Sigmoid colon (tissue), 7 donors: ENCODE results near the gene TMEM215. TPM values are rescaled to one million over a fixed set of nuclear protein-coding genes. Genes with fewer than 3 reads are reported as not detected.

Experiments used
- DNase-seq: peaks from one replicate; pipeline ENCODE4 v3.0.0-alpha.2; 2019
- H3K27ac ChIP-seq, 4 donors: fragments of 200-600 bp; sonication (generic); one replicate each; pipeline ENCODE4 v1.5.1; 2016 to 2019; ENCODE audit warnings: mild to moderate bottlenecking in 1 of 4
- H3K27me3 ChIP-seq, 3 donors: fragments of 200-600 bp; sonication (generic); one replicate each; pipeline ENCODE4 v1.5.1; 2019; ENCODE audit warnings: mild to moderate bottlenecking in 1 of 3
- H3K36me3 ChIP-seq, 4 donors: fragments of 200-600 bp; sonication (generic); one replicate each; pipeline ENCODE4 v1.5.1; 2016 to 2019
- H3K4me1 ChIP-seq, 4 donors: fragments of 200-600 bp; sonication (generic); one replicate each; pipeline ENCODE4 v1.5.1; 2017 to 2019
- H3K4me3 ChIP-seq, 4 donors: fragments of 200-600 bp; sonication (generic); one replicate each; pipeline ENCODE4 v1.5.1; 2017 to 2019; ENCODE audit warnings: mild to moderate bottlenecking in 2 of 4, moderate library complexity in 1 of 4
- H3K9me3 ChIP-seq, 4 donors: fragments of 200-600 bp in 3 of 4; sonication (generic) in 3 of 4; one replicate each; pipeline versions ENCODE4 v1.5.1 to v1.6.1; 2013 to 2019
- EP300 ChIP-seq, 4 donors: sonication (generic); formaldehyde crosslinking; IDR thresholded peaks; one replicate each; pipeline ENCODE4 v1.6.1; 2017; ENCODE audit warnings: antibody characterized with exemption in 4 of 4
- POLR2A ChIP-seq, 2 donors: fragments of 450-650 bp; IDR thresholded peaks; one replicate each; pipeline ENCODE4 v1.6.1; 2016; ENCODE audit warnings: antibody characterized with exemption in 2 of 2, mild to moderate bottlenecking in 2 of 2, moderate library complexity in 2 of 2
- POLR2AphosphoS5 ChIP-seq, 4 donors: sonication (generic); formaldehyde crosslinking; IDR thresholded peaks; one replicate each; pipeline ENCODE4 v1.6.1; 2017; ENCODE audit warnings: antibody characterized with exemption in 4 of 4
- WGBS, 2 donors: extraction: QIAGEN DNeasy Blood & Tissue Kit; methylation state at CpG; one replicate each; pipeline ENCODE4 v1.1.7; 2013; 5-methylcytosine and 5-hydroxymethylcytosine counted together
- intact Hi-C: fragments of 100-400 bp; cut with DNase I; formaldehyde crosslinking; loops from one replicate; pipeline ENCODE4 v1.15.1; 2023
- polyA plus RNA-seq, 3 donors: library from polyadenylated mRNA; stranded (reverse); fragments of 200-250 nt; gene quantifications; one replicate each; pipeline ENCODE4 v1.2.3, GENCODE V29; 2013
- total RNA-seq, 4 donors: library from RNA; depleted of rRNA; stranded (reverse); fragments of >200 nt; gene quantifications; one replicate each; pipeline ENCODE4 v1.1.0, GENCODE V29; 2016
- TF ChIP-seq, protein P1 (sequence below), 4 experiments: fragments of 450-650 bp in 3 of 4; fragments of 200-600 bp in 1 of 4; IDR thresholded peaks; one replicate each; pipeline ENCODE4 v1.5.1; 2016 to 2019; ENCODE audit warnings: antibody characterized with exemption in 4 of 4, mild to moderate bottlenecking in 3 of 4, moderate library complexity in 2 of 4
- donor health status: healthy with polysubstance abuse.
- donor health status: Bipolar disorder and iron deficiency.
- donor health status: healthy.

The TMEM215 gene
- total and polyA plus RNA-seq, 7 donors = not detected

DNA sequence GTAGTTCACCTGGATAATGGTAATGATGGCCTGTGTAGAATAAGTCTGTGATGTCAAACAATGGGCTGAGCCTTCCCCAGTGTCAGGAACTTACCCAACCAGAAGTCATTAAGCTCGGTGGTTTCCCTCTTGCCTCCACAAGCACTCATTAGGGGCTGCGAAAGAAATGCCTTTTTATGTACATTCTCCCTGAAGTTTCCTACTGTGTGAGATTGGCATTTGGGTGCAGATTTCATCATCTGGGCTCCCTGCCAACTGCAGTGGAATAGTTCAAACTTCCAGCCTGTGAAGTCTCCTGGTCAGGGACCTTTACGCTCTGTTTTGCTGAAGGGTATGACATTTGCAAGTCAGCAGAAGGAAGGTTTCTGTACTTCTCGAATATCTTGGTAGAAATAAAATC lies 41.6 kb upstream of the TMEM215 start:
- H3K4me1 ChIP-seq = no peaks in the 10 kb centered on the region
- no peak overlapping the region for H3K4me3 ChIP-seq
- H3K9me3 ChIP-seq = no peaks in the 10 kb centered on the region
- no peaks in the 10 kb centered on the region for H3K27me3 ChIP-seq
- H3K27ac ChIP-seq = no peak overlapping the region
- intact Hi-C loops = no loop called here
- no peak for TF ChIP-seq POLR2AphosphoS5 (IDR thresholded peaks at IDR 0.05)
- TF ChIP-seq, protein P1, sequence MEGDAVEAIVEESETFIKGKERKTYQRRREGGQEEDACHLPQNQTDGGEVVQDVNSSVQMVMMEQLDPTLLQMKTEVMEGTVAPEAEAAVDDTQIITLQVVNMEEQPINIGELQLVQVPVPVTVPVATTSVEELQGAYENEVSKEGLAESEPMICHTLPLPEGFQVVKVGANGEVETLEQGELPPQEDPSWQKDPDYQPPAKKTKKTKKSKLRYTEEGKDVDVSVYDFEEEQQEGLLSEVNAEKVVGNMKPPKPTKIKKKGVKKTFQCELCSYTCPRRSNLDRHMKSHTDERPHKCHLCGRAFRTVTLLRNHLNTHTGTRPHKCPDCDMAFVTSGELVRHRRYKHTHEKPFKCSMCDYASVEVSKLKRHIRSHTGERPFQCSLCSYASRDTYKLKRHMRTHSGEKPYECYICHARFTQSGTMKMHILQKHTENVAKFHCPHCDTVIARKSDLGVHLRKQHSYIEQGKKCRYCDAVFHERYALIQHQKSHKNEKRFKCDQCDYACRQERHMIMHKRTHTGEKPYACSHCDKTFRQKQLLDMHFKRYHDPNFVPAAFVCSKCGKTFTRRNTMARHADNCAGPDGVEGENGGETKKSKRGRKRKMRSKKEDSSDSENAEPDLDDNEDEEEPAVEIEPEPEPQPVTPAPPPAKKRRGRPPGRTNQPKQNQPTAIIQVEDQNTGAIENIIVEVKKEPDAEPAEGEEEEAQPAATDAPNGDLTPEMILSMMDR (IDR thresholded peaks at IDR 0.05) = no peak
- no peak for TF ChIP-seq POLR2A (IDR thresholded peaks at IDR 0.05)
- no peak for TF ChIP-seq EP300 (IDR thresholded peaks at IDR 0.05)
- 54 to 55% methylated on average over 4 of the region's 4 CpGs for WGBS, 2 donors
- no peak for DNase-seq
- H3K36me3 ChIP-seq = no peaks in the 10 kb centered on the region

DNA sequence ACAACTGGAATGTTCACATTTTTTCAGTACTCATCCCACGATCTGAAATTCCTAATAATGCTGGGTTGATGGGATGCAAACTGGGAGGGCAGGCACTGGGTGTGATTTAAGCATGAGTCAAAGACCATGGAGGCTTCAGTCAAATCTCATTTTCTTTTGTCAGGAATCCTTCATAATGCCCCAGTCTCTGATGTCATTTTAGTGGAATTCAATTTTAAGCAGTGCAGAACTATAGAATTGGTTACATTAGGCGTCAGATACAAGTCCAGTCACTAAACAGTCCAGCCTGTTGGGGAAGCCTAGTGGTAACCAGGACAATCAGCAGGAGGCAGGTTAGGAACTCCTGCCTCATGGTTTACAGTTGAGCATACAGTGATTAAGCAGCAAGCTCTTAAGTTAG lies 41.0 kb upstream of the TMEM215 start:
- no peaks in the 10 kb centered on the region for H3K36me3 ChIP-seq
- 58 to 71% methylated on average over 2 of the region's 2 CpGs for WGBS, 2 donors
- no peaks in the 10 kb centered on the region for H3K4me1 ChIP-seq
- H3K4me3 ChIP-seq = no peak overlapping the region
- DNase-seq = no peak
- no peaks in the 10 kb centered on the region for H3K9me3 ChIP-seq
- TF ChIP-seq POLR2AphosphoS5 (IDR thresholded peaks at IDR 0.05) (no peak), EP300 (IDR thresholded peaks at IDR 0.05) (no peak), POLR2A (IDR thresholded peaks at IDR 0.05) (no peak)
- TF ChIP-seq, protein P1 (IDR thresholded peaks at IDR 0.05) = no peak
- intact Hi-C loops = no loop called here
- no peaks in the 10 kb centered on the region for H3K27me3 ChIP-seq
- no peak overlapping the region for H3K27ac ChIP-seq

DNA sequence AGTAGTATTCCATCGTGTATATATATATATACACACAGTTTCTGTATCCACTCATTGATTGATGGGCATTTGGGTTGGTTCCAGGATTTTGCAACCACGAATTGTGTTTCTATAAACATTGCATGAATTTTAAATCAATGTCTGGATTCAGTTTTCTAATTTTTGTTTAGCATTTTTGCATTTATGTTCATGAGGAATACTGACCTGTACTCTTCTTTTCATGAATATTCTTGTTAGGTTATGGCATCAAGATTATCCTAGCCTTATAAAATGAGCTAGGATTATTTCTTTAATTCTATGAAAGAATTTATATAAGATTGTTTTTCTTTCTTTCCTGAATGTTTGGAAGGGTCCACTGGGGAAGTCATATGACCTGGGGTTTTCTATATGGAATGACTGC lies 35.3 kb upstream of the TMEM215 start:
- Histone ChIP-seq H3K9me3 (no peaks in the 10 kb centered on the region), H3K4me3 (no peak overlapping the region), H3K36me3 (no peaks in the 10 kb centered on the region), H3K27ac (no peak overlapping the region), H3K27me3 (no peaks in the 10 kb centered on the region), H3K4me1 (no peaks in the 10 kb centered on the region)
- TF ChIP-seq POLR2A (IDR thresholded peaks at IDR 0.05) (no peak), POLR2AphosphoS5 (IDR thresholded peaks at IDR 0.05) (no peak), EP300 (IDR thresholded peaks at IDR 0.05) (no peak)
- TF ChIP-seq, protein P1 (IDR thresholded peaks at IDR 0.05) = no peak
- intact Hi-C loops = no loop called here
- no peak for DNase-seq
- WGBS, 2 donors = 53 to 77% methylated on average over 2 of the region's 2 CpGs

DNA sequence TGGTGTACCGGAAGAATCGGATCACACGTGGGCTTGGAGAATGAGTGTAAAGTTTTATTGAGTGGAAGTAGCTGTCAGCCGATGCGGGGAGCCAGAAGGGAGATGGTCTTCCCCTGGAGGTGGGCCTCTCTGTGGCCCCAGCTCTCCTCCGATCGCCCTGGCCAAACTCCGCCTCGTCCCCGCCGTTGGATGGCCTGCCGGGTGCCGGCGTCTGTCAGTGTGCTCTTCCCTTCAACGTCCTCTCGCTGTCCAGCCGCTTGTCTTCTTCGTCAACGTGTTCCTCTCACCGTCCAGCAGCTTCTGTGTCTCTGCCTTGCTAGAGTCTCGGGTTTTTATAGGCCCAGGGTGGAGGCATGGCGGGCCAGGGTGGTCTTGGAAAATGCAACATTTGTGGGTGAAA lies 27.6 kb upstream of the TMEM215 start:
- intact Hi-C loops = no loop called here
- no peaks in the 10 kb centered on the region for H3K27me3 ChIP-seq
- 91 to 94% methylated on average over 22 of the region's 22 CpGs for WGBS, 2 donors
- DNase-seq = no peak
- H3K4me3 ChIP-seq = no peak overlapping the region
- H3K9me3 ChIP-seq = no peaks in the 10 kb centered on the region
- no peak overlapping the region for H3K27ac ChIP-seq
- no peaks in the 10 kb centered on the region for H3K36me3 ChIP-seq
- H3K4me1 ChIP-seq = no peaks in the 10 kb centered on the region
- no peak for TF ChIP-seq EP300 (IDR thresholded peaks at IDR 0.05)
- TF ChIP-seq, protein P1 (IDR thresholded peaks at IDR 0.05) = no peak
- TF ChIP-seq POLR2AphosphoS5 (IDR thresholded peaks at IDR 0.05) = no peak
- no peak for TF ChIP-seq POLR2A (IDR thresholded peaks at IDR 0.05)

DNA sequence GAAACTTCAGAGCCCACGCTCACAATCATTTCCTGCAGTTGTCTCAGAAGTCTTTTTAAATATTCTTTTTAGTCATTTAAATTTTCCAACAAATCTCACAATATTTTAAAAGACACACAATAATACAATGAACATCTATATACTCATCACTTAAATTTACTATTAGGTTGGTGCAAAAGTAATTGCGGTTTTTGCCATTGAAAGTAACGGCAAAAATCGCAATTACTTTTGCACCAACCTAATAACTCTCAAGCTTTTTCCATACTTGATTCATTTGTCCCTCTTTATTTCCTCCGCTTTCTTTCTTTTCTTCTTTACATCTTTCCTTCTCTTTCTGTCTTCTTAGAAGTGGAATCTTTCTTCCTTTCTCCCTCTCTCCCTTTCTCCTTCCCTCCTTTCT lies 19.2 kb upstream of the TMEM215 start:
- H3K27ac ChIP-seq = no peak overlapping the region
- H3K36me3 ChIP-seq = no peaks in the 10 kb centered on the region
- TF ChIP-seq EP300 (IDR thresholded peaks at IDR 0.05) = no peak
- TF ChIP-seq POLR2A (IDR thresholded peaks at IDR 0.05) = no peak
- TF ChIP-seq, protein P1 (IDR thresholded peaks at IDR 0.05) = no peak
- no peak for TF ChIP-seq POLR2AphosphoS5 (IDR thresholded peaks at IDR 0.05)
- 87 to 92% methylated on average over 5 of the region's 5 CpGs for WGBS, 2 donors
- no peak overlapping the region for H3K4me3 ChIP-seq
- H3K4me1 ChIP-seq = no peaks in the 10 kb centered on the region
- no peak for DNase-seq
- intact Hi-C loops = no loop called here
- no peaks in the 10 kb centered on the region for H3K27me3 ChIP-seq
- H3K9me3 ChIP-seq = no peaks in the 10 kb centered on the region
